Vagina (tissue), 2 donors: Measurements from ENCODE around the gene SPECC1L. TPM values are rescaled to one million over a fixed set of nuclear protein-coding genes. Genes with fewer than 3 reads are reported as not detected.
A peak's percentile ranks its signal among the peaks of the same experiment; 100 is the strongest.

Source experiments
- DNase-seq, 2 donors: peaks; one replicate each; pipeline ENCODE4 v3.0.0-alpha.2; 2017; ENCODE audit errors: extremely low spot score in 2 of 2
- H3K27ac ChIP-seq: fragments of 200-600 bp; sonication (generic); one replicate; pipeline ENCODE4 v1.5.1; 2019
- H3K27me3 ChIP-seq: fragments of 200-600 bp; sonication (generic); one replicate; pipeline ENCODE4 v1.5.1; 2019
- H3K36me3 ChIP-seq, 2 donors: fragments of 200-600 bp; sonication (generic); one replicate each; pipeline ENCODE4 v1.5.1; 2017 to 2019
- H3K4me1 ChIP-seq: fragments of 200-600 bp; sonication (generic); one replicate; pipeline ENCODE4 v1.5.1; 2019
- H3K4me3 ChIP-seq, 2 donors: fragments of 200-600 bp; sonication (generic); 1 replicate in 1 of 2; 2 replicates in 1 of 2; pipeline ENCODE4 v1.5.1; 2016 to 2019
- H3K9me3 ChIP-seq: fragments of 200-600 bp; sonication (generic); one replicate; pipeline ENCODE4 v1.5.1; 2019
- POLR2A ChIP-seq, 2 donors: fragments of 450-650 bp; IDR thresholded peaks; one replicate each; pipeline ENCODE4 v1.6.1; 2017; ENCODE audit warnings: antibody characterized with exemption in 2 of 2, mild to moderate bottlenecking in 2 of 2, moderate library complexity in 2 of 2
- POLR2AphosphoS5 ChIP-seq, 2 donors: sonication (generic); formaldehyde crosslinking; IDR thresholded peaks; one replicate each; pipeline ENCODE4 v1.9.0; 2017; ENCODE audit warnings: antibody characterized with exemption in 2 of 2, mild to moderate bottlenecking in 2 of 2, low read depth in 1 of 2; ENCODE audit not compliant: insufficient read depth in 1 of 2
- intact Hi-C: fragments of 100-400 bp; cut with DNase I; formaldehyde crosslinking; loops from one replicate; pipeline ENCODE4 v1.15.1; 2023
- total RNA-seq: library from RNA; depleted of rRNA; stranded (reverse); fragments of >200 nt; gene quantifications from one replicate; pipeline ENCODE4 v1.2.3, GENCODE V29; 2016
- TF ChIP-seq, protein P1 (sequence below), 3 experiments: fragments of 450-650 bp in 2 of 3; fragments of 200-600 bp in 1 of 3; sonication (generic) in 1 of 3; IDR thresholded peaks; one replicate each; pipeline ENCODE4 v1.5.1; 2017 to 2019; ENCODE audit warnings: antibody characterized with exemption in 3 of 3, mild to moderate bottlenecking in 2 of 3, moderate library complexity in 2 of 3

The SPECC1L gene
- total RNA-seq, 1 donor from 2014 or later = 38.8 TPM

DNA sequence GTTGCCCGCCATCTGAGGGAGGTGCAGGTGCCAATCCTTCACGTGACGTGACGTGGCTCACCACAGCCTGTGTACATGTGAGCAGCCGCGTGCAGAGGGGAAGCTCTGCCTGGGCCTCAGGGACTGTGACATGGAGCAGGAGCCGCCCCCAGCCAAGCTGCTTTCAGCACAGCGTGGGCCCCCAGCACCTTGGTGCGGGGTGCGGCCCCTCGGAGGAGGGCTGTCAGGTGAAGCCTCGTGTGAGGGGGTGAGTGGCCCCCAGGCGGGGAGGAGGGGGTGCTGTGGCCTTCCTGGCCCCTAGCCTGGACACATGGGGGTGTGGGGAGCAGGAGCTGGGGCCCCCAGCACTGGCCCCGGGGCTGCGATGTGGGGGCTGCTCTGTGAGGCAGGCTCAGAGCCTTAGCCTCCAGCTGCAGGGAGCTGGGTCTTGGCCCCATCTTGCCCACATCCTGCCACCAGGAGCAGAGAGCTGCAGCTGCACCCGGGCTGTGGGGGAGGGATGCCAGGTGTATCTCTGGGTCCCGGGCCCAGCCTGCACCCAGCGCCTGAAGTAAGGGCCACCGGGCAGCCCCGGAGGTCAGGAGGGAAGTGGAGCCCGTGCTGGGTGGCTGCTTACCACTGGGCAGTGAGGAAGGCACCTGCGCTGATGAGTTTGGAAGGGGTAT, 157.0 kb downstream of the SPECC1L start, which contains the start of gene ADORA2A:
Gene ADORA2A, plus strand, starts transcription at position 100 of the 665 bp plus-strand sequence. CDS start 5,806 bp downstream, outside the sequence.
- Histone ChIP-seq H3K27ac (no peak within 1 kb of the TSS), H3K4me1 (peaks cover 31% of the 10 kb centered on the region), H3K4me3 (peak within 1 kb of the TSS in 1 of 2 donors; percentile 17), H3K9me3 (no peaks in the 10 kb centered on the region), H3K36me3 (no peaks in the 10 kb centered on the region), H3K27me3 (no peaks in the 10 kb centered on the region)
- peak in 1 of 2 donors; percentile 44 for TF ChIP-seq POLR2AphosphoS5 (IDR thresholded peaks at IDR 0.05; ENCODE audit: insufficient read depth in 1 of 2, low read depth in 1 of 2)
- TF ChIP-seq POLR2A (IDR thresholded peaks at IDR 0.05) = no peak
- intact Hi-C loops = loop anchor here (10.0 kb wide), 1 partner anchor 103 kb away; no protein-coding TSS in a partner anchor
- no peak for DNase-seq

DNA sequence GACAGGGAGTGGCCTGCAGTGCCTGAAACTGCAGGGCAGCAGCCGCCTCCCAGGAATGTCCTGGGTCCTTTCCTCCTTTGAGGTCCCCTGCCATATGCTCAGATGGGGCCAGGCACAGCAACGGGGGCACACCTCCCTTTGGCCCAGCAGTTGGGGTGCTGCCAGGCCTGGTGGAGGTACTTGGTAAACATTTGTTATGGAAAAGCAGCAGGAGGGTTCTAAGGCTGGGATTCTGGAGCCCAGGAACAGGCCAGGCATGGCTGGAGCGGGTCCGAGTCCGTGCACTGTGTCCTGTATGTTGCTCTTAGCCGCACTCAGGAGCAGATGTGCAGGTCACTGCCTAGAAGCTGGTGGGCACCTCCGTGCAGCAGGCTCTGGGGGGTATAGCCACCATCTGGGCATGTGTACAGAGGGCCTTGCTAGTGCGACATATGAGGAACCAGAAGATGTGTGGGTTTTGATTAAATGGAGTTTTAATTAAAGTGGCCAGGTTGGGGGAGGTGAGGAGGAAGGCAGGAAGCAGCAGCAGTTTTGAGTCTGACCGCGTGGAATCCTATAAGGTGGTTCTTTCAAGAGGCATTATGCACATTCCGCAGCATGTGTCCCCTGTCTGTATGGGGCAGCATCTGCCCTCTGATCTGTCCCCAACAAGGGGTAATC, 158.2 kb downstream of the SPECC1L start:
- intact Hi-C loops = loop anchor here (10.0 kb wide), 1 partner anchor 104 kb away; no protein-coding TSS in a partner anchor
- Histone ChIP-seq H3K27ac (no peak overlapping the region), H3K36me3 (no peaks in the 10 kb centered on the region), H3K4me1 (peaks cover 38% of the 10 kb centered on the region), H3K9me3 (no peaks in the 10 kb centered on the region), H3K4me3 (peak overlapping the region; percentile 7 to 10), H3K27me3 (no peaks in the 10 kb centered on the region)
- no peak for DNase-seq
- no peak for TF ChIP-seq POLR2A (IDR thresholded peaks at IDR 0.05)
- TF ChIP-seq, protein P1, sequence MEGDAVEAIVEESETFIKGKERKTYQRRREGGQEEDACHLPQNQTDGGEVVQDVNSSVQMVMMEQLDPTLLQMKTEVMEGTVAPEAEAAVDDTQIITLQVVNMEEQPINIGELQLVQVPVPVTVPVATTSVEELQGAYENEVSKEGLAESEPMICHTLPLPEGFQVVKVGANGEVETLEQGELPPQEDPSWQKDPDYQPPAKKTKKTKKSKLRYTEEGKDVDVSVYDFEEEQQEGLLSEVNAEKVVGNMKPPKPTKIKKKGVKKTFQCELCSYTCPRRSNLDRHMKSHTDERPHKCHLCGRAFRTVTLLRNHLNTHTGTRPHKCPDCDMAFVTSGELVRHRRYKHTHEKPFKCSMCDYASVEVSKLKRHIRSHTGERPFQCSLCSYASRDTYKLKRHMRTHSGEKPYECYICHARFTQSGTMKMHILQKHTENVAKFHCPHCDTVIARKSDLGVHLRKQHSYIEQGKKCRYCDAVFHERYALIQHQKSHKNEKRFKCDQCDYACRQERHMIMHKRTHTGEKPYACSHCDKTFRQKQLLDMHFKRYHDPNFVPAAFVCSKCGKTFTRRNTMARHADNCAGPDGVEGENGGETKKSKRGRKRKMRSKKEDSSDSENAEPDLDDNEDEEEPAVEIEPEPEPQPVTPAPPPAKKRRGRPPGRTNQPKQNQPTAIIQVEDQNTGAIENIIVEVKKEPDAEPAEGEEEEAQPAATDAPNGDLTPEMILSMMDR (IDR thresholded peaks at IDR 0.05) = no peak
- no peak for TF ChIP-seq POLR2AphosphoS5 (IDR thresholded peaks at IDR 0.05; ENCODE audit: insufficient read depth in 1 of 2, low read depth in 1 of 2)

DNA sequence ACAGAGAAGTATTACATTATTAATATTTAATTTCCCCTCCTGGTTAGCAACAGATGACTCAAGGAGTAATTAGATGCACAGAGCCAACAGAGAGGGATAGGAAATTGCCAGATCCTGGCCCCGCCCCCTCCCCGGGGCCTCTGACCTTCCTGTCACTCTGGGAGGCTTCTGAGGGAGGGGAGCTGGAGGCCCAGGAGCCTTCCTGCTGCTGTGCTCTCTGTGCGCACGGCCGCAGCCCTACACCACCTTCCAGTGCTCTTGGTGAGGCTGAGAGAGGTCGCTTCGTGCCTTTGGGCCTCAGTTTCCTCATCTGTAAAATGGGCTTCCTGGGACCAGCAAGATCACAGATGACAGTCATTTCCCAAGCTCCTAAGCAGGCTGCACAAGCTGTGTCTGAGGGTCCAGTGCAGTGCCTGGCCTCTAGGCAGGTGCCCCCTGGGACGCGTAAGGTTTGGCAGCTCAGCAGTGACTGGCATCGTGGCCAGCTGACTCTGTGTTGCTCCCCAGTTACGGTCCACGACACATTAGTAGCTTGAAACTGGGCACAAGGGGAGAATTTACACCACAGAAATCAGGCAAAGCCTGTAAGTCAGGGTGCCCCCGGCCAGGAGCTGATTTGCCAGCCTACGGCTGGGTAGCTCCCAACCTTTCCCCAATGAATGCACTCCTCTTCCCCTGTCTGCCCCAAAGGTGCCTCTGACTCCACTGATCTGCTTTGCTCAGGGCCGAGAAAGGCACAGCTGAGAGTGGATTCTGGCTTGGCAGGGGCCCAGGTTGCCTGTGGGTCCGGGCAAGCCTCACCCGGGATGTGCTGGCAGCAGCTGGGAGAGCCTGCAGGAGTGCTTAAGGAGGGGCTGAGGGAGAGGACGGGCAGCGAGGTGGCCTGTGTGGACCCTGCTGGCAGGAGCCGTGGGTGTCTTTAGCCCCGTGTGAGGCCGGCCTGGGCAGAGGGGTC, 159.1 kb downstream of the SPECC1L start:
- Histone ChIP-seq H3K36me3 (no peaks in the 10 kb centered on the region), H3K9me3 (no peaks in the 10 kb centered on the region), H3K4me3 (no peak overlapping the region), H3K27me3 (no peaks in the 10 kb centered on the region), H3K27ac (no peak overlapping the region), H3K4me1 (peaks cover 38% of the 10 kb centered on the region)
- TF ChIP-seq, protein P1 (IDR thresholded peaks at IDR 0.05) = no peak
- no peak for TF ChIP-seq POLR2A (IDR thresholded peaks at IDR 0.05)
- TF ChIP-seq POLR2AphosphoS5 (IDR thresholded peaks at IDR 0.05; ENCODE audit: insufficient read depth in 1 of 2, low read depth in 1 of 2) = no peak
- DNase-seq = no peak
- intact Hi-C loops = loop anchor here (10.0 kb wide), 1 partner anchor 105 kb away; no protein-coding TSS in a partner anchor

DNA sequence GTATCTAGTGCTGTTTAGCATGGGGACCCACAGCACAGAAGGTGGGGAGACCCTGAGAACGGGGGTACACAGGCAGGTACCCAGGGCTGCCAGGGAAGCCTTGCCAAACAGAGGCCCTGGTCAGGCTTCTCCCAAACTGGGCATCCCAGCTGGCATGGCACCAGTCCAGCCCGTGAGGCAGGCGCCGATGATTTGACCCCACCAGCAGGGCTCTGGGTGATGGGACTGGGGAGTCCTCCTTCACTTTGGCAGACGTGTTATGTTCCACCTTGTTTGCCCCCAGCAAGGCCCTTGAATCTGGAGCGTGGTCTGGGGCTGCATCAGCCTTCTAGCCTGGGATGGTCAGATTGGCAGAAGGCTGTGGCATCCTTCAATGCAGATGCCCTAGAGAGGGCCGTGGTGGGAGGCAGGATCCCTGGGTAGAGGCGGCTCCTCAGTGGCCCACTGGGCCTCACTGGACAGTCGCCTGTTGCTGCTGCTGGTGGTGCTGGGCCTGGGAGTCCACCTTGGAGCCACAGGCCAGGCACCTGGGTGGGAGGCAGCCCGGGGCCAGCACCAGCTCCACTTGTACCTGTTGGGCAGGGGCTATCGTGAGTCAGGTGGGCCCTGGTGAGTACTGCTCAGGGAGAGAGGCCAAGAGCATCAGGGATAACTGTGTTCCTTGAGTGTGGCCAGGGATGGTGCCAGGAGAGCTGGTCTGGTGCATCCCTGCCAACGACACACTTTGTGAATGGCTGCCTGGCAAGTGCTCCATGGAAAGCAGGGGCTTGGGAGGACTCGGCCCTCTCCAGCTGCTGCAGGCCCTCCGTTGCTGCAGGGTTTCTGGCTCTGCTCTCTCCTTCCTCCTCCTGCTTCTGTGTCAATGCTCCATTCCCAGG, 160.0 kb downstream of the SPECC1L start:
- Histone ChIP-seq H3K27ac (no peak overlapping the region), H3K36me3 (no peaks in the 10 kb centered on the region), H3K27me3 (no peaks in the 10 kb centered on the region), H3K4me3 (no peak overlapping the region), H3K4me1 (peaks cover 43% of the 10 kb centered on the region), H3K9me3 (no peaks in the 10 kb centered on the region)
- no peak for DNase-seq
- TF ChIP-seq POLR2A (IDR thresholded peaks at IDR 0.05) = no peak
- TF ChIP-seq, protein P1 (IDR thresholded peaks at IDR 0.05) = no peak
- no peak for TF ChIP-seq POLR2AphosphoS5 (IDR thresholded peaks at IDR 0.05; ENCODE audit: insufficient read depth in 1 of 2, low read depth in 1 of 2)
- intact Hi-C loops = no loop called here
